Stimulated activated CD8-positive, alpha-beta memory T cell treated with anti-CD3 and anti-CD28 coated beads, Interleukin-12 subunit alpha, Interleukin-12 subunit beta, amount 100 ng/mL, for 4 hours (primary cell): ENCODE measurements around the gene HEPHL1.

Experiments
- DNase-seq: peaks from one replicate; pipeline ENCODE4 v3.0.0-alpha.2; 2020; ENCODE audit warnings: low read depth

Gene HEPHL1

GRCh38 chr11:94131047-94131717 is 110.0 kb downstream of the HEPHL1 start:
- no peak for DNase-seq

GRCh38 chr11:94131718-94132115 is 110.6 kb downstream of the HEPHL1 start:
- DNase-seq: no peak

GRCh38 chr11:94132152-94132558 is 111.0 kb downstream of the HEPHL1 start:
- DNase-seq: no peak

- no peak for DNase-seq
These were observed 111.8 kb downstream of the HEPHL1 start for GRCh38 chr11:94132823-94133408.

GRCh38 chr11:94133752-94134151 is 112.6 kb downstream of the HEPHL1 start:
- no peak for DNase-seq

- no peak for DNase-seq
These were observed 113.7 kb downstream of the HEPHL1 start for GRCh38 chr11:94134651-94135512.

- DNase-seq: no peak
These were observed 118.3 kb downstream of the HEPHL1 start for GRCh38 chr11:94139416-94139815.

GRCh38 chr11:94140154-94140655 is 119.1 kb downstream of the HEPHL1 start:
- DNase-seq: no peak

- no peak for DNase-seq
These were observed 120.6 kb downstream of the HEPHL1 start for GRCh38 chr11:94141511-94142307.

- DNase-seq: no peak
These were observed 121.4 kb downstream of the HEPHL1 start for GRCh38 chr11:94142308-94143281.

GRCh38 chr11:94144216-94144615 is 123.1 kb downstream of the HEPHL1 start:
- DNase-seq: no peak

- no peak for DNase-seq
These were observed 123.5 kb downstream of the HEPHL1 start for GRCh38 chr11:94144664-94145063.

- no peak for DNase-seq
These were observed 124.3 kb downstream of the HEPHL1 start for GRCh38 chr11:94145431-94145830.

- no peak for DNase-seq
These were observed 124.8 kb downstream of the HEPHL1 start for GRCh38 chr11:94145916-94146315.

GRCh38 chr11:94147433-94147845 is 126.3 kb downstream of the HEPHL1 start:
- DNase-seq: no peak

GRCh38 chr11:94148189-94148588 is 127.0 kb downstream of the HEPHL1 start:
- no peak for DNase-seq

- DNase-seq: no peak
These were observed 128.4 kb downstream of the HEPHL1 start for GRCh38 chr11:94149431-94150017.

GRCh38 chr11:94150056-94150455 is 128.9 kb downstream of the HEPHL1 start:
- DNase-seq: no peak

GRCh38 chr11:94150704-94151685 is 129.8 kb downstream of the HEPHL1 start:
- no peak for DNase-seq
